Adrenal gland (tissue), 12 donors: ENCODE measurements around the gene C1orf56. TPM values are rescaled to one million over a fixed set of nuclear protein-coding genes. Genes with fewer than 3 reads are reported as not detected.

Experiments
- DNase-seq, 7 donors: peaks; one replicate each; pipeline ENCODE4 v3.0.0-alpha.2; 2019 to 2020
- H3K27ac ChIP-seq, 5 donors: fragments of 200-600 bp; sonication (generic) in 4 of 5; 1 replicate in 3 of 5; 2 replicates in 2 of 5; pipeline versions ENCODE4 v1.5.1 to v1.8.0; 2016 to 2020; ENCODE audit warnings: mild to moderate bottlenecking in 1 of 5
- H3K27me3 ChIP-seq: fragments of 200-600 bp; 2 replicates; pipeline ENCODE4 v1.8.0; 2021
- H3K36me3 ChIP-seq, 2 donors: fragments of 200-600 bp; replicated peaks in 1 of 2; 1 replicate in 1 of 2; 2 replicates in 1 of 2; pipeline versions ENCODE4 v1.5.1 to v1.8.0; 2018 to 2022
- H3K4me1 ChIP-seq, 2 donors: fragments of 200-600 bp; replicated peaks in 1 of 2; 1 replicate in 1 of 2; 2 replicates in 1 of 2; pipeline versions ENCODE4 v1.5.1 to v1.8.0; 2018 to 2021
- H3K4me3 ChIP-seq, 4 donors: fragments of 200-600 bp; sonication (generic) in 3 of 4; one replicate each; pipeline ENCODE4 v1.5.1; 2016 to 2018
- H3K9me3 ChIP-seq, 3 donors: fragments of 200-600 bp; sonication (generic) in 1 of 3; replicated peaks in 1 of 3; 1 replicate in 2 of 3; 2 replicates in 1 of 3; pipeline versions ENCODE4 v1.5.1 to v1.8.0; 2016 to 2021
- POLR2A ChIP-seq, 2 donors: fragments of 450-650 bp; IDR thresholded peaks; one replicate each; pipeline ENCODE4 v1.6.1; 2017; ENCODE audit warnings: antibody characterized with exemption in 2 of 2, mild to moderate bottlenecking in 2 of 2, moderate library complexity in 1 of 2
- WGBS, 4 donors: extraction: QIAGEN DNeasy Blood & Tissue Kit in 2 of 4; methylation state at CpG; one replicate each; pipeline versions ENCODE4 v1.1.5 to v1.1.7; 2013 to 2017; 5-methylcytosine and 5-hydroxymethylcytosine counted together
- intact Hi-C, 2 donors: fragments of 100-400 bp; cut with DNase I; formaldehyde crosslinking; loops; one replicate each; pipeline versions ENCODE4 v1.14.1 to v1.15.0; 2022 to 2023
- polyA plus RNA-seq, 3 donors: library from polyadenylated mRNA; stranded (reverse); fragments of 200-250 nt in 2 of 3; fragments of 350-450 nt in 1 of 3; fragmentation: Illumina TruSeq in 1 of 3; extraction: RNeasy Lipid Tissue Mini Kit (QIAGEN cat#74804) in 1 of 3; gene quantifications; one replicate each; pipeline ENCODE4 v1.2.3, GENCODE V29; 2013 to 2014
- total RNA-seq, 9 donors: library from RNA; depleted of rRNA in 4 of 9; stranded (reverse); fragments of >200 nt in 4 of 9; fragments of 120-200 nt in 1 of 9; fragmentation: NEBNext Ultra II Directional in 1 of 9; extraction: Animal tissue kit (Norgen Biotek cat#: 25700) in 1 of 9; gene quantifications; one replicate each; pipeline versions ENCODE4 v1.1.0 to v1.2.4, GENCODE V29; 2013 to 2023
- TF ChIP-seq, protein P1 (sequence below), 6 experiments: fragments of 450-650 bp in 4 of 6; fragments of 200-600 bp in 2 of 6; sonication (generic) in 1 of 6; IDR thresholded peaks; 1 replicate in 5 of 6; 2 replicates in 1 of 6; pipeline versions ENCODE4 v1.5.1 to v1.8.0; 2016 to 2021; ENCODE audit warnings: antibody characterized with exemption in 6 of 6, mild to moderate bottlenecking in 2 of 6, moderate library complexity in 1 of 6
- donor health status: healthy with polysubstance abuse.
- donor health status: Bipolar disorder and iron deficiency.
- donor health status: DM: yes; HTN: yes; CAD: no.
- donor health status: DM: no; HTN: no; CAD: no.
- donor health status: DM: no; HTN: no; CAD: no.
- donor health status: DM: yes; HTN: yes; CAD: no.

Gene C1orf56
- total and polyA plus RNA-seq, 12 donors = 3.9 to 29.7 (median 11.5) TPM

DNA sequence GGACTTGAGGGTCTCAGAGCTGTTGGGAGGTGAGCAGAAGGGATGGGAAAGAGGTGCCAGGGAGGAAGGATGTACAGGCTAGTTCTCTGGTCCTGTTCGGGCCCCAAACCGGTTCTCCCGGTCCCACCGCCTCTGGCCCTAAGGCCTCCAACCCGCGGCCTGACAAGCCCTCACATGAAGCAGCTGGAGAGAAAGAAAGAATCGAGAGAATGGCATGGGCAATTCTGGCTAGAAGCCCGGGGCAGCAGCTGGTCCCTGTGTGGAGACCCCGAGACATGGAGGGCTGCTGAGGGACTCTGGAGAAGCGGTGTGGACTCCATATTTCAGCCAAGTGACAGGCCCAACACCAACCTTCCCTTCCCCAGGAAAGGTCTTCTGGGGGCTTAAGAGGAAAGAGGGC lies 11.1 kb downstream of the C1orf56 start:
- Histone ChIP-seq H3K36me3 (peaks cover 0 to 27% of the 10 kb centered on the region in 2 donors), H3K27me3 (no peaks in the 10 kb centered on the region), H3K4me3 (peak overlapping the region; percentile 92 to 99 (median 96)), H3K4me1 (peaks cover 30% of the 10 kb centered on the region in 2 donors), H3K9me3 (no peaks in the 10 kb centered on the region), H3K27ac (peak overlapping the region; percentile 86 to 98 (median 94))
- DNase-seq = peak in 5 of 7 donors; percentile 23 to 48 (median 32)
- no peak for TF ChIP-seq POLR2A (IDR thresholded peaks at IDR 0.05)
- TF ChIP-seq, protein P1, sequence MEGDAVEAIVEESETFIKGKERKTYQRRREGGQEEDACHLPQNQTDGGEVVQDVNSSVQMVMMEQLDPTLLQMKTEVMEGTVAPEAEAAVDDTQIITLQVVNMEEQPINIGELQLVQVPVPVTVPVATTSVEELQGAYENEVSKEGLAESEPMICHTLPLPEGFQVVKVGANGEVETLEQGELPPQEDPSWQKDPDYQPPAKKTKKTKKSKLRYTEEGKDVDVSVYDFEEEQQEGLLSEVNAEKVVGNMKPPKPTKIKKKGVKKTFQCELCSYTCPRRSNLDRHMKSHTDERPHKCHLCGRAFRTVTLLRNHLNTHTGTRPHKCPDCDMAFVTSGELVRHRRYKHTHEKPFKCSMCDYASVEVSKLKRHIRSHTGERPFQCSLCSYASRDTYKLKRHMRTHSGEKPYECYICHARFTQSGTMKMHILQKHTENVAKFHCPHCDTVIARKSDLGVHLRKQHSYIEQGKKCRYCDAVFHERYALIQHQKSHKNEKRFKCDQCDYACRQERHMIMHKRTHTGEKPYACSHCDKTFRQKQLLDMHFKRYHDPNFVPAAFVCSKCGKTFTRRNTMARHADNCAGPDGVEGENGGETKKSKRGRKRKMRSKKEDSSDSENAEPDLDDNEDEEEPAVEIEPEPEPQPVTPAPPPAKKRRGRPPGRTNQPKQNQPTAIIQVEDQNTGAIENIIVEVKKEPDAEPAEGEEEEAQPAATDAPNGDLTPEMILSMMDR (IDR thresholded peaks at IDR 0.05) = no peak
- 0 to 2% (median 0%) methylated on average over 3 to 10 of the region's 10 CpGs for WGBS, 4 donors
- intact Hi-C loops = no loop called here

DNA sequence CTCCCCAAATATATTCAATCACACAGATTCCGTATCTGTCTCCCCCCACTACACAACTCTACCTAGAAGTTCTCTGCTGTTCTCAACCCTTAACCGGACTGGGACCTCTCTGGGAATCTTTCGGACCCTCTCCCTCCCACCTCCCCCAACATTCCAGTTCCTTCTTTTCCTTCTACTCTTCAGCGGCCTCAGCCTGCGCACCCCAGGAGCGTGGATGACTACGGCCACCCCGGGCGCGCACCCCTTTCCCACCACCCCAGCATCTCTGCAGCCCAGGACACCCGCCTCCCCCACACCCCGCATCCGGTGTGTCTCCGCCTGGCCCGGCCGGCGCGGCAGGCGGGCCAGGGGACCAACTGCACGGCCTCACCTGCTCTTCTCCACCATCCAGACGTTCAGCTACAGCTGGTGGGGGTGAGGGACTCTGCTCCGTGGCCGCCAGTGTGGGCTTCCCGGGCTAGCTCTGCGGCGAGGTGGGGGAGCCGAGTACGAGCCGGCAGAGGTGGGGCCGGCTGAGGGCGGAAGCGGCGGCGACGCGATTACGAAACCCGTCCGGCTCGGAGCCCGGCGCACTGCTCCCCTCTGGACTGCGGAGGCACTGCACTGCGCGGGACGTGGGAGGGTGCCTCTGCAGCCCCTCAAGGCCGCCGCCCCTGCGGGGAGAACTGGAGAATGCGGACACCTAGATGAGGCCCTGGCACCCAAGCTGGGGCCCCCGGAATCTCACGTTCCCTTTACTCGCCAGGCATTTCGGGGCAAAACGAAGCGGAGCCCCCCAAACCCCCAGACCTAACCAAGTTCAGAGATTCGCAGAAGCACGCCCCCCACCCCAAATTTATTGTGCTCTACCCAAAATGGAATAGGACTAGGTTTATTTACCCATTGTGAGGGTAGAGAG lies 11.8 kb downstream of the C1orf56 start, which contains the start of gene CDC42SE1:
Gene CDC42SE1 (minus strand): TSS at position 514 of the 898 bp plus-strand sequence. CDS start 3,892 bp downstream, outside the sequence.
- H3K4me3 ChIP-seq = peak within 1 kb of the TSS; percentile 92 to 99 (median 96)
- peaks cover 30% of the 10 kb centered on the region in 2 donors for H3K4me1 ChIP-seq
- DNase-seq = peak; percentile 79 to 87 (median 84)
- 0 to 1% (median 0%) methylated on average over 32 to 58 of the region's 58 CpGs for WGBS, 4 donors
- TF ChIP-seq, protein P1 (IDR thresholded peaks at IDR 0.05) = peak; percentile 40 to 95 (median 84)
- TF ChIP-seq POLR2A (IDR thresholded peaks at IDR 0.05) = peak; percentile 80 to 88
- H3K27me3 ChIP-seq = no peaks in the 10 kb centered on the region
- H3K9me3 ChIP-seq = no peaks in the 10 kb centered on the region
- intact Hi-C loops = no loop called here
- H3K27ac ChIP-seq = peak within 1 kb of the TSS; percentile 86 to 98 (median 94)
- H3K36me3 ChIP-seq = peaks cover 0 to 20% of the 10 kb centered on the region in 2 donors

DNA sequence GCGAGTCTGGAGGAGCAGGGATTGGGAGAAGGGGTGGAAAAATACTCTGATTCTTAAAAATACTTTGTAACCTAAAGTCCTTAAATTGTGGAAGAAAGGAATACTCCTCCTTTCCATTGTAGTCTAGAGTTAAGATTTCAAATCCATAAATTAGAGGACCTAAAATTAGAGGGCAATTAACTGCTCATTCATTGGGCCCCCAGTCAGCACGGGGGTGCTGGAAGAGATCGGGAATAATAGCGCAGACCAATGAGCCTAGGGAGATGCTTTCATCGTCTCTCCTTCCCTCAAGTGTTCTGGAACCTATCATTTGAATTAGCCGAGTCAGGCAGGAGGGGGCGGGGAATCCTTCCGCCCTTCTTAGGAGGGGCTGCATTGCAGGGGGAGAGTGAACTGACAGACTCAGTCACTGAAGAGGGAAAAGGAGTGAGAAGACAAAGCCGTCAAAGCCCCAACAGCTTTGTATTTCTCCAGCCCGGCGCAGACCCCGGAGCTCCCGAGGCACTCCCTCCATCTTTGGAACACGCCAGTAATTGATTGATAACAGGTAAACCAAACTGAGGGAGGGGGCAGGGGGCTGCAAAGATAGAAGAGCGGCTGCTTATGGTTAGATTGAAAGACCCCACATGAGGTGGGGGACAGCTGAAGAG lies 12.6 kb downstream of the C1orf56 start, which contains the start of gene MLLT11:
Gene MLLT11 (plus strand): TSS at position 391 of the 650 bp plus-strand sequence. CDS start 6,828 bp downstream, outside the sequence.
- Histone ChIP-seq H3K27ac (peak within 1 kb of the TSS; percentile 86 to 98 (median 94)), H3K36me3 (peaks cover 0 to 12% of the 10 kb centered on the region in 2 donors), H3K27me3 (no peaks in the 10 kb centered on the region), H3K4me3 (peak within 1 kb of the TSS; percentile 92 to 99 (median 96)), H3K4me1 (peaks cover 29 to 30% of the 10 kb centered on the region in 2 donors), H3K9me3 (no peaks in the 10 kb centered on the region)
- TF ChIP-seq POLR2A (IDR thresholded peaks at IDR 0.05) = peak in 1 of 2 donors; percentile 43
- TF ChIP-seq, protein P1 (IDR thresholded peaks at IDR 0.05) = no peak
- peak in 6 of 7 donors; percentile 38 to 85 (median 54) for DNase-seq
- intact Hi-C loops = no loop called here
- WGBS, 4 donors = 0 to 3% (median 2%) methylated on average over 15 of the region's 15 CpGs
